Smooth muscle cell (in vitro differentiated cells): ENCODE measurements around the gene MYZAP. TPM values are rescaled to one million over a fixed set of nuclear protein-coding genes. Genes with fewer than 3 reads are reported as not detected.

Source experiments
- DNase-seq: peaks from one replicate; lab custom pipeline; 2025; ENCODE audit not compliant: unreplicated experiment; lab: John Stamatoyannopoulos, UW
- H2AFZ ChIP-seq: fragments of 200-600 bp; sonication (generic); 2 replicates; pipeline ENCODE4 v1.6.0; 2016; ENCODE audit warnings: antibody characterized with exemption, low read depth, mild to moderate bottlenecking
- H3F3A ChIP-seq: fragments of 200-600 bp; sonication (generic); 2 replicates; pipeline ENCODE4 v1.6.0; 2017; ENCODE audit warnings: antibody characterized with exemption, low read depth
- H3K27ac ChIP-seq: fragments of 200-600 bp; sonication (generic); 2 replicates; pipeline ENCODE4 v1.5.1; 2016; ENCODE audit warnings: low read depth, mild to moderate bottlenecking
- H3K27me3 ChIP-seq: fragments of 200-600 bp; sonication (generic); 2 replicates; pipeline ENCODE4 v1.6.1; 2016; ENCODE audit warnings: low read depth, mild to moderate bottlenecking
- H3K36me3 ChIP-seq: fragments of 200-600 bp; sonication (generic); 2 replicates; pipeline ENCODE4 v1.5.1; 2016; ENCODE audit warnings: low read depth
- H3K4me1 ChIP-seq: fragments of 200-600 bp; sonication (generic); 2 replicates; pipeline ENCODE4 v1.5.1; 2016; ENCODE audit warnings: low read depth
- H3K4me2 ChIP-seq: fragments of 200-600 bp; sonication (generic); 2 replicates; pipeline ENCODE4 v1.6.0; 2016; ENCODE audit warnings: mild to moderate bottlenecking
- H3K4me3 ChIP-seq: fragments of 200-600 bp; sonication (generic); 2 replicates; pipeline ENCODE4 v1.5.1; 2016; ENCODE audit warnings: mild to moderate bottlenecking
- H3K79me2 ChIP-seq: fragments of 200-600 bp; sonication (generic); 2 replicates; pipeline ENCODE4 v1.6.0; 2016; ENCODE audit warnings: low read depth, mild to moderate bottlenecking
- H3K9ac ChIP-seq: fragments of 200-600 bp; sonication (generic); 2 replicates; pipeline ENCODE4 v1.6.0; 2016; ENCODE audit warnings: low read depth
- H3K9me3 ChIP-seq: fragments of 200-600 bp; sonication (generic); replicated peaks from 2 replicates; pipeline ENCODE4 v1.5.1; 2016; ENCODE audit warnings: low read depth
- H4K20me1 ChIP-seq: fragments of 200-600 bp; sonication (generic); 2 replicates; pipeline ENCODE4 v1.6.0; 2016; ENCODE audit warnings: low read depth
- CTCF ChIP-seq: fragments of 200-600 bp; sonication (generic); IDR thresholded peaks from 2 replicates; pipeline ENCODE4 v1.5.1; 2017; ENCODE audit warnings: borderline replicate concordance, mild to moderate bottlenecking, antibody characterized with exemption; ENCODE audit not compliant: insufficient read depth, poor library complexity, severe bottlenecking
- WGBS: methylation state at CpG from one replicate; pipeline ENCODE4 v1.1.7; 2016; ENCODE audit warnings: low lambda C conversion rate; 5-methylcytosine and 5-hydroxymethylcytosine counted together
- polyA plus RNA-seq: library from polyadenylated mRNA; unstranded; fragments of >200 nt; fragmentation: Nextera tagmentation; extraction: Ambion mirVana; gene quantifications from 2 replicates; pipeline ENCODE4 v1.2.1, GENCODE V29; 2016
- total RNA-seq: library from RNA; depleted of rRNA; stranded (reverse); fragments of >200 nt; gene quantifications from 2 replicates; pipeline ENCODE4 v1.2.3, GENCODE V29; 2014

MYZAP gene
- total and polyA plus RNA-seq, 2 experiments from 2014 or later, result 0.09 to 0.65 TPM

DNA sequence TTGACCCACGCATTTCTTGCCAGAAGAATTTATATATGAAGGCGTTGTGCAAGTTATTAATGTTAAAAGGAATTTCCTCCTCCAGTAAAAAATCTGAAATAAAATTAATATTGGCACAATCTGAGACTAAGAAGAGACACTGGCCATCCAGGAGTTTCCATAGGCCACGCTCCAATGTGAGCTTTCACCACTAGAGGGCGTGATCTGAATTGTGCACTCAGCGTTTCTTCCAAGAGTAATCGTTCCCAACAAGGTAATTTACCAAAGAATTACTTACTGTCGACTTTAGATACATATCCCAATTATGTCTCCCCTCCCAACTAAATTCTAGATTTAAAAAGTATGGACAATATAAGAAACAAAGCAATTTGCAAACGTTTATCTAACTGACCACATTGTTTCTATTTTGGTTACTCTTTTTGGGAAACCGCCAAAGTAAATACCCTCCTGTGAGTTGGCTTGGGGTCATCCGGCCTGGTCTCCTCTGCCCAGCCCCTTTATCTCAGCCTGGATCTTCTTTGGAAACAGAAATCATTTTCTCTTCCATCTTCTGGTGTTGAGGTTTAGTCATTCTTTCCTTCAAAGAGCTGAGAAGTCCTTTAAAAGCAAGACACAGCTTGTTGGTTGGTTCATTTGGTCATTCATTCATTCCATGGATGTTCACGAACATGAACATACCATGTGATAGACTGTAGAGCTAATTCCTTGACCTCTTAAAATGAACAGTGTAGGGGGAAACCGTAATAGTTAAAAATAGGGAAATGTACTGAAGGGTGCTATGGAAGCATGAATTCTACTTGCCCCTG, 141.0 kb downstream of the MYZAP start:
- TF ChIP-seq CTCF, result peak; percentile 83
- no peaks in the 10 kb centered on the region for H3K27me3 ChIP-seq
- H3K36me3 ChIP-seq, result no peaks in the 10 kb centered on the region
- WGBS, result 36% methylated on average over 12 of the region's 12 CpGs
- H4K20me1 ChIP-seq, result no peaks in the 10 kb centered on the region
- H3K4me1 ChIP-seq, result no peaks in the 10 kb centered on the region
- no peak overlapping the region for H2AFZ ChIP-seq
- no peak for DNase-seq
- no peak overlapping the region for H3K4me3 ChIP-seq
- no peak overlapping the region for H3K4me2 ChIP-seq
- no peak overlapping the region for H3K27ac ChIP-seq
- no peak overlapping the region for H3K9ac ChIP-seq
- no peaks in the 10 kb centered on the region for H3F3A ChIP-seq
- no peaks in the 10 kb centered on the region for H3K79me2 ChIP-seq
- H3K9me3 ChIP-seq, result no peaks in the 10 kb centered on the region

GRCh38 chr15:57734860-57735259, 143.2 kb downstream of the MYZAP start:
- Histone ChIP-seq H3K4me2 (no peak overlapping the region), H4K20me1 (no peaks in the 10 kb centered on the region), H3F3A (no peaks in the 10 kb centered on the region), H3K4me3 (no peak overlapping the region), H3K79me2 (no peaks in the 10 kb centered on the region), H3K27me3 (no peaks in the 10 kb centered on the region), H3K9ac (no peak overlapping the region), H3K4me1 (no peaks in the 10 kb centered on the region), H3K9me3 (no peaks in the 10 kb centered on the region), H2AFZ (no peak overlapping the region), H3K36me3 (no peaks in the 10 kb centered on the region), H3K27ac (no peak overlapping the region)
- TF ChIP-seq CTCF, result no peak
- WGBS, result 42% methylated on average over 2 of the region's 2 CpGs
- no peak for DNase-seq

Other genes starting within 250 kb of the MYZAP start
- gene CGNL1, start 215.4 kb upstream of the MYZAP start, total RNA-seq, result 9.5 and 10.7 TPM in 2 replicates
- 4.2 and 6.3 TPM in 2 replicates for gene CGNL1, start 215.4 kb upstream of the MYZAP start, polyA plus RNA-seq
- gene POLR2M, start 114.8 kb downstream of the MYZAP start, total RNA-seq, result 49.8 and 387 TPM in 2 replicates
- 19.8 and 23.9 TPM in 2 replicates for gene POLR2M, start 114.8 kb downstream of the MYZAP start, polyA plus RNA-seq